ENCODE results near the gene MISP3.

DNA sequence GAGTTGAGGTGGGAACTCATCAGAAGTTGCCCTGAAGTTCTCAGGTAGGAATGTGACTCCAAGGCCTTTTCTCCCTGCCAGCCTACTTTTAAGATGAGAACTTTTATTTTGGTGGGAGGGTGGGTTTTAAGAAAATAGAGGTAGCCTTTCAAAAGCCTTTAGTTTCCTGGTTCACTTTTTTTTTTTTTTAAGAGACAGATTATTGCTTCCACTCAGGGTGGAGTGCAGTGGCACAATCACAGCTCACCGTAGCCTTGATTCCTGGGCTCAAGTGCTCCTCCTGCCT, 10.0 kb downstream of the MISP3 start:
- no peak for TF ChIP-seq JUND (IDR thresholded peaks at IDR 0.05; ENCODE audit: borderline replicate concordance, low read depth, low read length)
- TF ChIP-seq JUND (tag; IDR thresholded peaks at IDR 0.05; ENCODE audit: borderline replicate concordance, low read depth, low read length): no peak
- TF ChIP-seq, protein P1, sequence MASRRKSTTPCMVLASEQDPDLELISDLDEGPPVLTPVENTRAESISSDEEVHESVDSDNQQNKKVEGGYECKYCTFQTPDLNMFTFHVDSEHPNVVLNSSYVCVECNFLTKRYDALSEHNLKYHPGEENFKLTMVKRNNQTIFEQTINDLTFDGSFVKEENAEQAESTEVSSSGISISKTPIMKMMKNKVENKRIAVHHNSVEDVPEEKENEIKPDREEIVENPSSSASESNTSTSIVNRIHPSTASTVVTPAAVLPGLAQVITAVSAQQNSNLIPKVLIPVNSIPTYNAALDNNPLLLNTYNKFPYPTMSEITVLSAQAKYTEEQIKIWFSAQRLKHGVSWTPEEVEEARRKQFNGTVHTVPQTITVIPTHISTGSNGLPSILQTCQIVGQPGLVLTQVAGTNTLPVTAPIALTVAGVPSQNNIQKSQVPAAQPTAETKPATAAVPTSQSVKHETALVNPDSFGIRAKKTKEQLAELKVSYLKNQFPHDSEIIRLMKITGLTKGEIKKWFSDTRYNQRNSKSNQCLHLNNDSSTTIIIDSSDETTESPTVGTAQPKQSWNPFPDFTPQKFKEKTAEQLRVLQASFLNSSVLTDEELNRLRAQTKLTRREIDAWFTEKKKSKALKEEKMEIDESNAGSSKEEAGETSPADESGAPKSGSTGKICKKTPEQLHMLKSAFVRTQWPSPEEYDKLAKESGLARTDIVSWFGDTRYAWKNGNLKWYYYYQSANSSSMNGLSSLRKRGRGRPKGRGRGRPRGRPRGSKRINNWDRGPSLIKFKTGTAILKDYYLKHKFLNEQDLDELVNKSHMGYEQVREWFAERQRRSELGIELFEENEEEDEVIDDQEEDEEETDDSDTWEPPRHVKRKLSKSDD (conservative IDR thresholded peaks at IDR 0.05; ENCODE audit: low read length): no peak
- TF ChIP-seq, protein P2, sequence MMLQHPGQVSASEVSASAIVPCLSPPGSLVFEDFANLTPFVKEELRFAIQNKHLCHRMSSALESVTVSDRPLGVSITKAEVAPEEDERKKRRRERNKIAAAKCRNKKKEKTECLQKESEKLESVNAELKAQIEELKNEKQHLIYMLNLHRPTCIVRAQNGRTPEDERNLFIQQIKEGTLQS (IDR thresholded peaks at IDR 0.05): no peak
- TF ChIP-seq, protein P2 (CRISPR knock-in tag; conservative IDR thresholded peaks at IDR 0.05): no peak
- TF ChIP-seq PTBP1 (IDR thresholded peaks at IDR 0.05; ENCODE audit: low read depth, low read length): no peak
